H9 (cell line): Measurements from ENCODE around the gene CDC42EP1. TPM values are rescaled to one million over a fixed set of nuclear protein-coding genes. Genes with fewer than 3 reads are reported as not detected.

ENCODE experiments used
- DNase-seq: peaks from one replicate; pipeline ENCODE4 v3.0.0-alpha.2; 2017
- H2AFZ ChIP-seq: one replicate; pipeline ENCODE4 v1.6.1; 2013; ENCODE audit warnings: mild to moderate bottlenecking, low read length, control low read depth, moderate library complexity
- H2AK5ac ChIP-seq: 2 replicates; pipeline ENCODE4 v1.6.1; 2013; ENCODE audit warnings: low read length, control low read depth, mixed read lengths; ENCODE audit not compliant: insufficient read length
- H2BK120ac ChIP-seq: one replicate; pipeline ENCODE4 v1.6.1; 2013; ENCODE audit warnings: low read depth, mild to moderate bottlenecking, low read length, control low read depth, inconsistent platforms; ENCODE audit not compliant: poor library complexity, severe bottlenecking
- H2BK12ac ChIP-seq: 2 replicates; pipeline ENCODE4 v1.6.1; 2013; ENCODE audit warnings: low read length, control low read depth, mixed read lengths, low read depth; ENCODE audit not compliant: insufficient read length
- H2BK15ac ChIP-seq: 2 replicates; pipeline ENCODE4 v1.6.1; 2013; ENCODE audit warnings: low read depth, low read length, control low read depth
- H2BK20ac ChIP-seq: one replicate; pipeline ENCODE4 v1.6.1; 2013; ENCODE audit warnings: low read depth, mild to moderate bottlenecking, low read length, control low read depth, inconsistent platforms; ENCODE audit not compliant: poor library complexity, severe bottlenecking
- H2BK5ac ChIP-seq: 2 replicates; pipeline ENCODE4 v1.6.1; 2013; ENCODE audit warnings: low read length, control low read depth, mixed read lengths; ENCODE audit not compliant: insufficient read length
- H3K14ac ChIP-seq: 2 replicates; pipeline ENCODE4 v1.6.1; 2013; ENCODE audit warnings: low read length, control low read depth; ENCODE audit not compliant: insufficient read depth
- H3K18ac ChIP-seq: 2 replicates; pipeline ENCODE4 v1.6.1; 2013; ENCODE audit warnings: low read depth, mild to moderate bottlenecking, mixed read lengths, low read length, control low read depth; ENCODE audit not compliant: insufficient read length
- H3K23ac ChIP-seq: 2 replicates; pipeline ENCODE4 v1.6.1; 2013; ENCODE audit warnings: low read length, control low read depth, mixed read lengths, low read depth; ENCODE audit not compliant: insufficient read length
- H3K23me2 ChIP-seq: 2 replicates; pipeline ENCODE4 v1.6.1; 2013; ENCODE audit warnings: low read depth, mild to moderate bottlenecking, mixed read lengths, low read length, control low read depth; ENCODE audit not compliant: insufficient read length, poor library complexity, severe bottlenecking
- H3K27ac ChIP-seq: 2 replicates; pipeline ENCODE4 v1.5.1; 2013; ENCODE audit warnings: low read length, control low read depth, mixed read lengths, low read depth; ENCODE audit not compliant: insufficient read length
- H3K27me3 ChIP-seq: 2 replicates; pipeline ENCODE4 v1.6.1; 2013; ENCODE audit warnings: low read length, control low read depth, inconsistent platforms; ENCODE audit not compliant: insufficient read depth
- H3K4ac ChIP-seq: 2 replicates; pipeline ENCODE4 v1.6.1; 2013; ENCODE audit warnings: low read depth, mild to moderate bottlenecking, control low read depth, inconsistent platforms, low read length, moderate library complexity
- H3K4me1 ChIP-seq: 2 replicates; pipeline ENCODE4 v1.6.1; 2013; ENCODE audit warnings: low read length, control low read depth, inconsistent platforms; ENCODE audit not compliant: insufficient read depth
- H3K4me2 ChIP-seq: 2 replicates; pipeline ENCODE4 v1.6.1; 2013; ENCODE audit warnings: low read length, control low read depth, mixed read lengths; ENCODE audit not compliant: insufficient read length, insufficient read depth
- H3K56ac ChIP-seq: 2 replicates; pipeline ENCODE4 v1.6.1; 2013; ENCODE audit warnings: low read depth, mild to moderate bottlenecking, mixed read lengths, low read length, control low read depth; ENCODE audit not compliant: insufficient read length
- H3K79me1 ChIP-seq: 2 replicates; pipeline ENCODE4 v1.6.1; 2013; ENCODE audit warnings: low read depth, mild to moderate bottlenecking, moderate library complexity, low read length, control low read depth, inconsistent platforms; ENCODE audit not compliant: insufficient read depth, poor library complexity, severe bottlenecking
- H3K79me2 ChIP-seq: 2 replicates; pipeline ENCODE4 v1.6.1; 2013; ENCODE audit warnings: low read length, control low read depth, inconsistent platforms; ENCODE audit not compliant: insufficient read depth
- H3K9ac ChIP-seq: 2 replicates; pipeline ENCODE4 v1.6.1; 2013; ENCODE audit warnings: low read length, control low read depth, mixed read lengths; ENCODE audit not compliant: insufficient read length; ENCODE audit errors: extremely low read depth
- H3K9me3 ChIP-seq: one replicate; pipeline ENCODE4 v1.6.1; 2013; ENCODE audit warnings: low read depth, low read length, inconsistent platforms; ENCODE audit not compliant: control insufficient read depth
- H3T11ph ChIP-seq: one replicate; pipeline ENCODE4 v1.6.1; 2013; ENCODE audit warnings: mild to moderate bottlenecking, low read length, control low read depth, inconsistent platforms
- H4K20me1 ChIP-seq: one replicate; pipeline ENCODE4 v1.6.1; 2013; ENCODE audit not compliant: control insufficient read depth, insufficient read length, insufficient read depth
- H4K5ac ChIP-seq: 2 replicates; pipeline ENCODE4 v1.6.1; 2013; ENCODE audit warnings: low read depth, mild to moderate bottlenecking, mixed read lengths, low read length, control low read depth; ENCODE audit not compliant: insufficient read length
- H4K8ac ChIP-seq: replicated peaks from 2 replicates; pipeline ENCODE4 v1.6.1; 2013; ENCODE audit warnings: low read length, control low read depth, mixed read lengths, low read depth; ENCODE audit not compliant: insufficient read length
- H4K91ac ChIP-seq: 2 replicates; pipeline ENCODE4 v1.6.1; 2013; ENCODE audit warnings: low read depth, mild to moderate bottlenecking, moderate library complexity, mixed read lengths, low read length, control low read depth; ENCODE audit not compliant: insufficient read length
- H3K27ac Mint-ChIP-seq, 3 experiments: 2 replicates in 2 of 3; 3 replicates in 1 of 3; pipeline ENCODE4 v1.8.0; 2020 to 2021; ENCODE audit warnings: mixed read lengths in 3 of 3, mild to moderate bottlenecking in 1 of 3, moderate library complexity in 1 of 3
- H3K27me3 Mint-ChIP-seq: 2 replicates; pipeline ENCODE4 v1.8.0; 2021; ENCODE audit warnings: low read depth, mild to moderate bottlenecking, moderate library complexity, mixed read lengths
- H3K36me3 Mint-ChIP-seq, 3 experiments: 2 replicates in 2 of 3; 3 replicates in 1 of 3; pipeline ENCODE4 v1.8.0; 2020 to 2021; ENCODE audit warnings: low read depth in 3 of 3, mixed read lengths in 3 of 3; ENCODE audit not compliant: insufficient read depth in 1 of 3
- H3K4me1 Mint-ChIP-seq, 2 experiments: 2 replicates each; pipeline ENCODE4 v1.8.0; 2020; ENCODE audit warnings: mixed read lengths in 2 of 2
- H3K4me3 Mint-ChIP-seq, 2 experiments: 2 replicates in 1 of 2; 3 replicates in 1 of 2; pipeline ENCODE4 v1.8.0; 2020 to 2021; ENCODE audit warnings: mild to moderate bottlenecking in 2 of 2, mixed read lengths in 2 of 2, moderate library complexity in 1 of 2
- H3K9me3 Mint-ChIP-seq, 2 experiments: 2 replicates in 1 of 2; 3 replicates in 1 of 2; pipeline ENCODE4 v1.8.0; 2020; ENCODE audit warnings: mild to moderate bottlenecking in 2 of 2, mixed read lengths in 2 of 2, moderate library complexity in 1 of 2
- CTCF ChIP-seq: fragments of 200-600 bp; sonication (generic); conservative IDR thresholded peaks from 3 replicates; pipeline ENCODE4 v1.8.0; 2021; ENCODE audit warnings: antibody characterized with exemption, mild to moderate bottlenecking
- WGBS: extraction: QIAGEN DNeasy Blood & Tissue Kit; methylation state at CpG from one replicate; pipeline ENCODE4 v1.1.7; 2013; ENCODE audit warnings: missing lambda C conversion rate, low lambda C conversion rate, mixed read lengths; ENCODE audit not compliant: insufficient read length; ENCODE audit errors: extremely low coverage; 5-methylcytosine and 5-hydroxymethylcytosine counted together
- total RNA-seq: library from RNA; stranded (reverse); gene quantifications from 2 replicates; pipeline ENCODE4 v1.2.1, GENCODE V29; 2021

Gene CDC42EP1
- total RNA-seq, 1 experiment from 2014 or later: 23.0 TPM

GRCh38 chr22:37518509-37519267 lies 41.6 kb upstream of the CDC42EP1 start:
- WGBS: no CpG with 5 or more reads among the region's 63 CpGs
- Histone ChIP-seq H4K20me1 (no peaks in the 10 kb centered on the region), H3K23ac (no peak overlapping the region), H4K5ac (no peak overlapping the region), H2AFZ (no peak overlapping the region), H3K4me1 (no peaks in the 10 kb centered on the region; the same call in 1 of the 2 replicates), H2BK5ac (no peak overlapping the region), H2BK120ac (no peak overlapping the region), H3K27ac (no peak overlapping the region), H3K4ac (no peak overlapping the region), H3K14ac (peak overlapping the region; percentile 42; the same call in 1 of the 2 replicates), H3K23me2 (peaks cover 4% of the 10 kb centered on the region), H3K79me2 (no peaks in the 10 kb centered on the region), H3K56ac (no peak overlapping the region), H4K91ac (no peak overlapping the region), H2BK15ac (no peak overlapping the region), H2BK20ac (no peak overlapping the region), H3K18ac (no peak overlapping the region), H2AK5ac (no peak overlapping the region), H4K8ac (no peak overlapping the region), H3K79me1 (no peaks in the 10 kb centered on the region), H2BK12ac (no peak overlapping the region), H3T11ph (no peak overlapping the region), H3K9me3 (no peaks in the 10 kb centered on the region), H3K27me3 (no peaks in the 10 kb centered on the region; the same call in 1 of the 2 replicates), H3K9ac (no peak overlapping the region), H3K4me2 (peak overlapping the region; percentile 56)
- Mint-ChIP-seq H3K4me1 (peaks cover 10 to 16% of the 10 kb centered on the region in 2 experiments), H3K36me3 (peaks cover 0 to 20% (median 9%) of the 10 kb centered on the region in 3 experiments; a peak in 4 of 7 replicates), H3K27me3 (peaks cover 43% of the 10 kb centered on the region), H3K9me3 (peaks cover 0 to 4% of the 10 kb centered on the region in 2 experiments; a peak in 2 of 5 replicates), H3K4me3 (peak overlapping the region; percentile 65 to 82), H3K27ac (no peak overlapping the region)
- no peak for TF ChIP-seq CTCF
- no peak for DNase-seq
